ENCODE data around the gene ZNF846.

Gene ZNF846

GRCh38 chr19:9768175-9769112, at the start of gene ZNF846 (continued):
- TF ChIP-seq ZNF19 (tag by site-specific recombination; IDR thresholded peaks at IDR 0.05; ENCODE audit: low read depth) = no peak

GRCh38 chr19:9818175-9818733, 49.7 kb upstream of the ZNF846 start:
- H3K27ac ChIP-seq (ENCODE audit: extremely low read depth, low read depth, low read length) = peak overlapping the region; percentile 58
- CTCF ChIA-PET = interaction anchor here (0.6 kb wide), 1 partner anchor 425 kb away, joined by 4 read pairs; no protein-coding TSS in a partner anchor
- peaks cover 4% of the 10 kb centered on the region; the same call in 1 of the 2 replicates for H3K4me1 ChIP-seq (ENCODE audit: control insufficient read depth, insufficient read depth, low read length)
- peaks cover 8 to 13% of the 10 kb centered on the region in 2 experiments; a peak in 2 of 3 replicates for H3K36me3 ChIP-seq (ENCODE audit: control insufficient read depth in 2 of 2, insufficient read depth in 1 of 2, low read length in 2 of 2)
- H3K4me3 ChIP-seq (ENCODE audit: low read depth, low read length) = peak overlapping the region; percentile 100
- POLR2A ChIA-PET = interaction anchor here (0.6 to 1.9 kb wide), 7 partner anchors 9 to 50 kb away, joined by 3 to 29 read pairs (median 4); partner anchors contain the start of genes PIN1, UBL5 and ZNF846
- H3K9me3 ChIP-seq (ENCODE audit: control insufficient read depth, insufficient read depth, low read depth, low read length) = no peaks in the 10 kb centered on the region
- no peak for TF ChIP-seq SP2 (tag by site-specific recombination; IDR thresholded peaks at IDR 0.05)
- no peak for TF ChIP-seq ZFP69B (tag by site-specific recombination; IDR thresholded peaks at IDR 0.05)
- TF ChIP-seq GLIS2 (tag by site-specific recombination; IDR thresholded peaks at IDR 0.05) = no peak
- TF ChIP-seq ZNF623 (tag by site-specific recombination; IDR thresholded peaks at IDR 0.05) = no peak
- peak; percentile 32 for TF ChIP-seq ZBTB26 (tag by site-specific recombination; optimal IDR thresholded peaks at IDR 0.05)
- no peak for TF ChIP-seq ZNF518A (tag by site-specific recombination; conservative IDR thresholded peaks at IDR 0.05; ENCODE audit: low read depth)
- no peak for TF ChIP-seq YY1 (tag by site-specific recombination; IDR thresholded peaks at IDR 0.05)
- TF ChIP-seq ZBTB48 (tag by site-specific recombination; IDR thresholded peaks at IDR 0.05) = no peak
- TF ChIP-seq ZNF692 (tag by site-specific recombination; IDR thresholded peaks at IDR 0.05) = 0 out of 2 replicates have a peak, but pooled peaks have one; percentile 52
- no peak for TF ChIP-seq ZNF394 (tag by site-specific recombination; IDR thresholded peaks at IDR 0.05; ENCODE audit: borderline replicate concordance)
- no peak for TF ChIP-seq ZNF530 (tag by site-specific recombination; IDR thresholded peaks at IDR 0.05; ENCODE audit: low read depth)
- TF ChIP-seq ZNF16 (tag by site-specific recombination; IDR thresholded peaks at IDR 0.05; ENCODE audit: low read depth) = no peak
- no peak for TF ChIP-seq TSHZ1 (tag by site-specific recombination; IDR thresholded peaks at IDR 0.05; ENCODE audit: borderline replicate concordance)
- TF ChIP-seq ZBTB17 (tag by site-specific recombination; IDR thresholded peaks at IDR 0.05) = peak; percentile 72; the same call in 1 of the 2 replicates
- TF ChIP-seq HOXA7 (CRISPR knock-in tag; IDR thresholded peaks at IDR 0.05; ENCODE audit: borderline replicate concordance) = no peak
- 0 out of 2 replicates have a peak, but pooled peaks have one; percentile 23 for TF ChIP-seq ZBTB20 (tag by site-specific recombination; IDR thresholded peaks at IDR 0.05)
- no peak for TF ChIP-seq ZNF596 (tag by site-specific recombination; IDR thresholded peaks at IDR 0.05)
- TF ChIP-seq ZNF777 (tag by site-specific recombination; IDR thresholded peaks at IDR 0.05; ENCODE audit: borderline replicate concordance) = no peak
- TF ChIP-seq KLF16 (tag by site-specific recombination; IDR thresholded peaks at IDR 0.05) = 0 out of 2 replicates have a peak, but pooled peaks have one; percentile 16
- no peak for TF ChIP-seq ZSCAN5A (tag by site-specific recombination; IDR thresholded peaks at IDR 0.05)
